K562 (cell line): ENCODE results near the gene CTXN1. TPM values are rescaled to one million over a fixed set of nuclear protein-coding genes. Genes with fewer than 3 reads are reported as not detected.

Source experiments
- ATAC-seq: fragments of 200-7000 bp; cut with Tn5 transposase; 3 replicates; pipeline ENCODE4 v1.9.1; 2020; ENCODE audit warnings: moderate library complexity
- BruUV-seq: library from RNA; stranded (reverse); fragments of 400-500 nt; replicated peaks from 2 replicates; lab custom pipeline; 2021; lab: Mats Ljungman, UMichigan
- CTCF ChIA-PET: fragments of 300-600 bp; formaldehyde crosslinking; extraction: SDS; loops from one replicate; lab custom pipeline; 2021; ENCODE audit warnings: low intra/inter-chr PET ratio; lab: Yijun Ruan, JAX
- POLR2A ChIA-PET: fragments of 300-600, 350-650 bp; sonication (Branson Sonifier 250); formaldehyde crosslinking; extraction: SDS; loops from one replicate; lab custom pipeline; 2021; ENCODE audit warnings: antibody characterized with exemption, inconsistent platforms; lab: Yijun Ruan, JAX
- DNase-seq, 4 experiments: peaks; one replicate each; pipeline versions ENCODE4 v3.0.0 to v3.0.0-alpha.2; 2011 to 2018; ENCODE audit warnings: low spot score in 3 of 4, mixed read lengths in 3 of 4; ENCODE audit errors: extremely low read depth in 1 of 4
- FAIRE-seq: peaks from 2 replicates; lab custom pipeline; 2011; peaks lifted over from hg19 to GRCh38; lab: Jason Lieb, UNC
- H2AFZ ChIP-seq: 2 replicates; pipeline ENCODE4 v1.6.0; 2011; ENCODE audit warnings: low read depth, low read length, control low read depth, inconsistent platforms
- H3K27ac ChIP-seq: fragments of 200-600 bp; 3 replicates; pipeline ENCODE4 v1.8.0; 2011; ENCODE audit warnings: low read depth, mild to moderate bottlenecking, control low read depth, inconsistent platforms, low read length, moderate library complexity, mixed read lengths; ENCODE audit errors: extremely low read depth
- H3K27me3 ChIP-seq, 2 experiments: fragments of 300-600 bp in 1 of 2; 2 replicates in 1 of 2; 3 replicates in 1 of 2; pipeline versions ENCODE4 v1.6.0 to v1.8.0; 2011; ENCODE audit warnings: inconsistent platforms in 2 of 2, low read length in 2 of 2, mild to moderate bottlenecking in 1 of 2, mixed read lengths in 1 of 2, moderate library complexity in 1 of 2; ENCODE audit not compliant: control insufficient read depth in 2 of 2, insufficient read depth in 2 of 2
- H3K36me3 ChIP-seq: fragments of 300-600 bp; 3 replicates; pipeline ENCODE4 v1.8.0; 2011; ENCODE audit warnings: mild to moderate bottlenecking, low read length, inconsistent platforms; ENCODE audit not compliant: control insufficient read depth, insufficient read depth
- H3K4me1 ChIP-seq, 2 experiments: fragments of 200-600 bp in 1 of 2; replicated peaks in 1 of 2; 2 replicates in 1 of 2; 3 replicates in 1 of 2; pipeline versions ENCODE4 v1.5.1 to v1.8.0; 2011; ENCODE audit warnings: inconsistent platforms in 2 of 2, low read length in 2 of 2, mild to moderate bottlenecking in 1 of 2, mixed read lengths in 1 of 2, moderate library complexity in 1 of 2; ENCODE audit not compliant: control insufficient read depth in 2 of 2, insufficient read depth in 2 of 2
- H3K4me2 ChIP-seq: 2 replicates; pipeline ENCODE4 v1.6.1; 2011; ENCODE audit warnings: low read length, control low read depth, inconsistent platforms, mixed read lengths; ENCODE audit not compliant: insufficient read depth
- H3K4me3 ChIP-seq: fragments of 200-600 bp; sonication (generic), shearing (Covaris generic); 2 replicates; pipeline ENCODE4 v1.5.1; 2016; ENCODE audit warnings: control low read depth, inconsistent platforms
- H3K79me2 ChIP-seq: fragments of 200-600 bp; 3 replicates; pipeline ENCODE4 v1.8.0; 2011; ENCODE audit warnings: low read length, inconsistent platforms; ENCODE audit not compliant: control insufficient read depth, insufficient read depth
- H3K9ac ChIP-seq, 2 experiments: 2 replicates each; pipeline versions ENCODE4 v1.6.0 to v1.6.1; 2011; ENCODE audit warnings: low read depth in 2 of 2, low read length in 2 of 2, control low read depth in 1 of 2, inconsistent platforms in 1 of 2, mild to moderate bottlenecking in 1 of 2, mixed read lengths in 1 of 2; ENCODE audit not compliant: insufficient read depth in 1 of 2
- H3K9me1 ChIP-seq: one replicate; pipeline ENCODE4 v1.6.0; 2011; ENCODE audit warnings: inconsistent platforms, mild to moderate bottlenecking, low read length, moderate library complexity; ENCODE audit not compliant: control insufficient read depth, insufficient read depth
- H3K9me3 ChIP-seq: replicated peaks from 2 replicates; pipeline ENCODE4 v1.5.1; 2011; ENCODE audit warnings: low read depth, low read length, inconsistent platforms; ENCODE audit not compliant: control insufficient read depth, insufficient read depth
- H4K20me1 ChIP-seq: replicated peaks from 2 replicates; pipeline ENCODE4 v1.6.1; 2011; ENCODE audit warnings: low read length, inconsistent platforms, mixed read lengths; ENCODE audit not compliant: control insufficient read depth, insufficient read depth
- ATF1 ChIP-seq, 2 experiments: fragments of 450-650 bp in 1 of 2; IDR thresholded peaks; 2 replicates each; pipeline ENCODE4 v1.6.1; 2016; ENCODE audit warnings: missing compliant biosample characterization in 1 of 2, missing genetic modification characterization in 1 of 2
- ELF1 ChIP-seq: fragments of 200-800 bp; sonication (Bioruptor generic); IDR thresholded peaks from 2 replicates; pipeline ENCODE4 v1.6.1; 2016; ENCODE audit warnings: missing genetic modification characterization, missing compliant biosample characterization
- MEF2A ChIP-seq: IDR thresholded peaks from 2 replicates; pipeline ENCODE4 v1.6.1; 2011; ENCODE audit warnings: low read depth, mild to moderate bottlenecking, low read length, moderate library complexity; ENCODE audit not compliant: control insufficient read depth
- NCOA1 ChIP-seq: fragments of 450-650 bp; IDR thresholded peaks from 2 replicates; pipeline ENCODE4 v1.6.1; 2016; ENCODE audit warnings: low read depth
- POLR2A ChIP-seq: fragments of 450-650 bp; conservative IDR thresholded peaks from 2 replicates; pipeline ENCODE4 v1.6.1; 2016
- SMAD4 ChIP-seq: fragments of 250-450 bp; sonication (Bioruptor Pico); conservative IDR thresholded peaks from 2 replicates; pipeline ENCODE4 v1.8.0; 2021; ENCODE audit warnings: inconsistent platforms, mild to moderate bottlenecking, moderate library complexity
- SREBF1 ChIP-seq: fragments of 150-350 bp; IDR thresholded peaks from 2 replicates; pipeline ENCODE4 v1.6.1; 2014; ENCODE audit warnings: antibody characterized with exemption, low read depth, low read length, borderline replicate concordance
- TBP ChIP-seq: optimal IDR thresholded peaks from 2 replicates; pipeline ENCODE3; 2011; ENCODE audit warnings: low read depth, low read length, improper control_type of control experiment
- ZNF655 ChIP-seq: fragments of 250-450 bp; sonication (Bioruptor Pico); IDR thresholded peaks from 2 replicates; pipeline ENCODE4 v1.5.0; 2021
- WGBS: fragments of 100-300 bp; shearing (Covaris generic); methylation state at CpG from one replicate; pipeline ENCODE4 v1.1.6; 2016; ENCODE audit warnings: low coverage, mixed read lengths; ENCODE audit not compliant: insufficient coverage; ENCODE audit errors: missing lambda C conversion rate; 5-methylcytosine and 5-hydroxymethylcytosine counted together
- in situ Hi-C: fragments of 300-500 bp; cut with MboI; formaldehyde crosslinking; loops from 4 replicates; pipeline ENCODE4 v1.15.0; 2018; ENCODE audit warnings: inconsistent platforms, mixed read lengths
- intact Hi-C: fragments of 100-400 bp; cut with micrococcal nuclease; formaldehyde crosslinking; loops from 2 replicates; pipeline ENCODE4 v1.14.2; 2022
- polyA plus RNA-seq, 8 experiments: library from polyadenylated mRNA; depleted of rRNA in 4 of 8; stranded (reverse) in 5 of 8; unstranded in 3 of 8; fragments of >200 nt; fragmentation: Nextera tagmentation in 2 of 8; fragmentation: Illumina TruSeq in 1 of 8; extraction: Ambion mirVana in 2 of 8; extraction: Trizol in 1 of 8; gene quantifications; 2 replicates each; pipeline versions ENCODE4 v1.2.1 to v1.2.3, GENCODE V29; 2011 to 2014; ENCODE audit warnings: inconsistent platforms in 1 of 8, missing spikeins in 1 of 8
- total RNA-seq, 7 experiments: library from RNA; depleted of rRNA in 6 of 7; stranded (reverse); fragments of >200 nt in 6 of 7; fragmentation: Illumina TruSeq in 2 of 7; extraction: Trizol in 2 of 7; gene quantifications; 2 replicates each; pipeline versions ENCODE4 v1.2.1 to v1.2.3, GENCODE V29; 2011 to 2021; ENCODE audit warnings: low replicate concordance in 1 of 7
- TF ChIP-seq, protein P1 (sequence below): sonication (generic); formaldehyde crosslinking; IDR thresholded peaks from 2 replicates; pipeline ENCODE4 v1.4.0; 2020; ENCODE audit warnings: mild to moderate bottlenecking, missing genetic modification reagents

CTXN1 gene
- total and polyA plus RNA-seq, 9 of the 15 experiments (the other 6 are each of a cell fraction or from before 2014, with no cell fraction given): 0.15 to 37.4 (median 1.8) TPM; not detected in 2

DNA sequence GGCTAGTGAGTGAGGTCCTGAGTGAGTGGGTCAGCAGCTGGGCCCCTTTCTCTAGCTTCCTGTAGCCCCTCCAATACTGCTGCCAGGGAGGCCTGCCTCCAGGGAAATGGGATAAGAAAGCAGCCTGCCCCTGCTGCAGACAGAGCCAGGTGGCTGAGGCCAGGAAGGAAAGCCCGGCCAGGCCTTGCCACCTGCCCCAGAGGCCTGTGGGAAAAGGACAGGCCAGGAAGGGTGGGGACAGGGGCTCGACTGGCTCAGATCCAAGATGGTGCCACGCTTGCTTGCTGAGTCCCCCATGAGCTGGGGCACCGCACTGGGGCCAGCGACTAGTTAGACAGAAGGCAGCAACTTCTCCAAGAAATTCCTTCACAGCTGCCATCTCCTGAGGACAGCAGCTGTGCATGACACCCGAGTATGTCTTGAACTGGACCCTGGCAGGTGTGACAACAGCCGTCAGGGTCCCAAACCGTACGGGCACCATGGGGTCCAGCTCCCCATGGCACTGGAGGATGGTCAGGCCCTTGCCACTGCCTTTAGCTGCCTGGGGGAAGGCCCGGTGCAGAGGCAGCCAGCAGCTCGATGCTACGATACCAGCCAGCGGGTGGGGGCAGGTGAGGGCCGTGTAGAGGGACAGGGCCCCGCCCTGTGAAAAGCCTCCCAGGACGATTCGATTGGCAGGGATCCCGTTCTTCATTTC lies 46.7 kb downstream of the CTXN1 start (continued):
- TF ChIP-seq, protein P1, sequence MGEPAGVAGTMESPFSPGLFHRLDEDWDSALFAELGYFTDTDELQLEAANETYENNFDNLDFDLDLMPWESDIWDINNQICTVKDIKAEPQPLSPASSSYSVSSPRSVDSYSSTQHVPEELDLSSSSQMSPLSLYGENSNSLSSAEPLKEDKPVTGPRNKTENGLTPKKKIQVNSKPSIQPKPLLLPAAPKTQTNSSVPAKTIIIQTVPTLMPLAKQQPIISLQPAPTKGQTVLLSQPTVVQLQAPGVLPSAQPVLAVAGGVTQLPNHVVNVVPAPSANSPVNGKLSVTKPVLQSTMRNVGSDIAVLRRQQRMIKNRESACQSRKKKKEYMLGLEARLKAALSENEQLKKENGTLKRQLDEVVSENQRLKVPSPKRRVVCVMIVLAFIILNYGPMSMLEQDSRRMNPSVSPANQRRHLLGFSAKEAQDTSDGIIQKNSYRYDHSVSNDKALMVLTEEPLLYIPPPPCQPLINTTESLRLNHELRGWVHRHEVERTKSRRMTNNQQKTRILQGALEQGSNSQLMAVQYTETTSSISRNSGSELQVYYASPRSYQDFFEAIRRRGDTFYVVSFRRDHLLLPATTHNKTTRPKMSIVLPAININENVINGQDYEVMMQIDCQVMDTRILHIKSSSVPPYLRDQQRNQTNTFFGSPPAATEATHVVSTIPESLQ (CRISPR knock-in tag): no peak
- TF ChIP-seq ZNF655 (no peak), SMAD4 (0 out of 2 replicates have a peak, but pooled peaks have one; percentile 21), SREBF1 (no peak)

DNA sequence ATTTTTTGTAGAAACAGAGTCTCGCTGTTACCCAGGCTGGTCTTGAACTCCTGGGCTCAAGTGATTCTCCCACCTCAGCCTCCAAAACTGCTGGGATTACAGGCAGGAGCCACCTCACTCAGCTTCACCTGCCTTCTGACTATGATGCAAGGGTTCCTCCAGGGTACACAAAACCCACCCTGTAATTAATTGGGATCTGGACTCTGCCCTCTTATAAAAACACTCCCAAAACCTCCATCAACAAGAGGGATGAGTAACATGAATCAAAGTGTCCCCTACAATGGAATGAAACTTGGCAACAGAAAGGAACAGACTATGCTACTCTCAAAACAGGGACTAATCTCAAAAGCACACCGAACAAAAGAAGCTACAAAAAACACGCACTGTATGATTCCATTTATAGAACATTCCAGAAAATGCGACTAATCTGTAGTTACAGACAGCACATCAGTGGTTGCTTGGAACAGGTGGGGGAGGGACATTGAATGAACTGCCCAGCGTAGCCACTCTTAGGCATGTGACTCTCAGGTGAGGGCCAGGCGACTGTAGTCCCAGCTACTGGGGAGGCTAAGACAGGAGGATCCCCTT lies 48.6 kb downstream of the CTXN1 start:
- intact Hi-C loops: no loop called here
- no peak overlapping the region for H3K9ac ChIP-seq
- no peaks in the 10 kb centered on the region for H3K9me3 ChIP-seq
- POLR2A ChIA-PET: interaction anchor here (1.0 to 1.9 kb wide), 2 partner anchors 8 to 43 kb away, joined by 4 to 6 read pairs; partner anchors contain the start of gene SNAPC2
- H3K27ac ChIP-seq: no peak overlapping the region
- no peak overlapping the region for H3K4me3 ChIP-seq
- no TSS peak for BruUV-seq
- H4K20me1 ChIP-seq: peaks cover 4% of the 10 kb centered on the region; the same call in 1 of the 2 replicates
- ATAC-seq (no peak; the same call in 2 of the 3 replicates), FAIRE-seq (peak; percentile 72), DNase-seq (no peak)
- no peaks in the 10 kb centered on the region for H3K79me2 ChIP-seq
- H3K9me1 ChIP-seq: no peaks in the 10 kb centered on the region
- no peak overlapping the region for H3K4me2 ChIP-seq
- in situ Hi-C loops: no loop called here
- TF ChIP-seq TBP (peak; percentile 41), POLR2A (peak; percentile 56; the same call in 1 of the 2 replicates), MEF2A (peak; percentile 55; the same call in 1 of the 2 replicates), ATF1 (CRISPR knock-in tag; IDR thresholded peaks at IDR 0.05) (no peak), ATF1 (tag; IDR thresholded peaks at IDR 0.05) (no peak), NCOA1 (no peak), ELF1 (tag) (no peak)
- WGBS: 33% methylated on average over 6 of the region's 6 CpGs
- H3K36me3 ChIP-seq: no peaks in the 10 kb centered on the region
- CTCF ChIA-PET: no interaction called here
- H2AFZ ChIP-seq: peak overlapping the region; percentile 51; the same call in 1 of the 2 replicates
- no peaks in the 10 kb centered on the region; a peak in 1 of 5 replicates for H3K27me3 ChIP-seq
- H3K4me1 ChIP-seq: peaks cover 7 to 42% of the 10 kb centered on the region in 2 experiments; a peak in 4 of 5 replicates
